T47D (cell line): ENCODE measurements around the gene LZTR1.

Experiments used
- DNase-seq, 2 experiments: peaks; one replicate each; pipeline versions ENCODE4 v3.0.0 to v3.0.0-alpha.2; 2011 to 2012; ENCODE audit warnings: low read depth in 1 of 2, low spot score in 1 of 2
- JUND ChIP-seq: IDR thresholded peaks from 2 replicates; pipeline ENCODE4 v1.6.1; 2012; ENCODE audit warnings: low read depth
- in situ Hi-C: cut with HindIII; loops from 2 replicates; pipeline ENCODE4 v1.10.0; 2016; ENCODE audit warnings: low sequenced_read_pairs, low pct_unique_long_range_greater_than_20kb

LZTR1 gene

GRCh38 chr22:20943104-20943933, 38.8 kb upstream of the LZTR1 start:
- TF ChIP-seq JUND: no peak
- in situ Hi-C loops: no loop called here
- DNase-seq: no peak

GRCh38 chr22:20944042-20944441, 38.1 kb upstream of the LZTR1 start:
- in situ Hi-C loops: no loop called here
- TF ChIP-seq JUND: no peak

GRCh38 chr22:20945578-20945934, 36.5 kb upstream of the LZTR1 start:
- no peak for DNase-seq
- in situ Hi-C loops: no loop called here
- TF ChIP-seq JUND: no peak

More at GRCh38 chr22:20944042-20944441, 38.1 kb upstream of the LZTR1 start:
- no peak for DNase-seq

GRCh38 chr22:20946080-20946986, 35.8 kb upstream of the LZTR1 start:
- TF ChIP-seq JUND: no peak
- no peak for DNase-seq
- in situ Hi-C loops: no loop called here

- DNase-seq: no peak
- in situ Hi-C loops: no loop called here
- no peak for TF ChIP-seq JUND
Observed at GRCh38 chr22:20946991-20947390, 35.1 kb upstream of the LZTR1 start.

GRCh38 chr22:20948450-20948849, 33.6 kb upstream of the LZTR1 start:
- DNase-seq: no peak
- in situ Hi-C loops: no loop called here
- TF ChIP-seq JUND: no peak

- no peak for TF ChIP-seq JUND
- DNase-seq: no peak
- in situ Hi-C loops: no loop called here
Observed at GRCh38 chr22:20948989-20949388, 33.1 kb upstream of the LZTR1 start.

- DNase-seq: no peak
- in situ Hi-C loops: no loop called here
- no peak for TF ChIP-seq JUND
Observed at GRCh38 chr22:20949698-20950183, 32.4 kb upstream of the LZTR1 start.

GRCh38 chr22:20951151-20951931, 30.8 kb upstream of the LZTR1 start:
- in situ Hi-C loops: no loop called here
- no peak for TF ChIP-seq JUND
- DNase-seq: no peak

GRCh38 chr22:20951932-20952380, 30.1 kb upstream of the LZTR1 start:
- no peak for DNase-seq
- in situ Hi-C loops: no loop called here
- no peak for TF ChIP-seq JUND

- no peak for DNase-seq
- no peak for TF ChIP-seq JUND
- in situ Hi-C loops: no loop called here
Observed at GRCh38 chr22:20952544-20953341, 29.4 kb upstream of the LZTR1 start.

- in situ Hi-C loops: no loop called here
- no peak for TF ChIP-seq JUND
- DNase-seq: no peak
Observed at GRCh38 chr22:20953342-20953608, 28.8 kb upstream of the LZTR1 start.
